Brain microvascular endothelial cell (primary cell): Measurements from ENCODE around the gene RHBDL3.

ENCODE experiments used
- DNase-seq: peaks from one replicate; pipeline ENCODE4 v3.0.0-alpha.2; 2020
- H3K27ac ChIP-seq: fragments of 250-450 bp; sonication (Bioruptor Pico); 2 replicates; pipeline ENCODE4 v1.5.1; 2020; ENCODE audit warnings: mild to moderate bottlenecking, moderate library complexity
- H3K27me3 ChIP-seq: fragments of 250-450 bp; sonication (Bioruptor Pico); replicated peaks from 2 replicates; pipeline ENCODE4 v1.5.1; 2020; ENCODE audit warnings: mild to moderate bottlenecking
- H3K36me3 ChIP-seq: fragments of 250-450 bp; sonication (Bioruptor Pico); replicated peaks from 2 replicates; pipeline ENCODE4 v1.5.1; 2020; ENCODE audit warnings: mild to moderate bottlenecking
- H3K4me3 ChIP-seq: 2 replicates; pipeline ENCODE4 v1.5.1; 2011; ENCODE audit warnings: low read depth, mild to moderate bottlenecking, control low read depth, low read length, moderate library complexity
- in situ Hi-C: cut with HindIII; loops from 2 replicates; pipeline ENCODE4 v1.10.0; 2017; ENCODE audit warnings: low sequenced_read_pairs, low pct_ligation_motif_present
- TF ChIP-seq, protein P1 (sequence below): IDR thresholded peaks from 2 replicates; pipeline ENCODE4 v1.5.1; 2011; ENCODE audit warnings: low read depth, mild to moderate bottlenecking, moderate library complexity, low read length, control low read depth, inconsistent platforms; ENCODE audit errors: missing control alignments

Gene RHBDL3

GRCh38 chr17:32341857-32342602 lies 76.4 kb downstream of the RHBDL3 start, which contains the start of gene C17orf75:
C17orf75 (minus strand) TSS chr17:32342173; CDS start chr17:32342139, 34 bp downstream.
- H3K27me3 ChIP-seq: no peaks in the 10 kb centered on the region
- peak within 1 kb of the TSS; percentile 71 for H3K4me3 ChIP-seq
- TF ChIP-seq, protein P1, sequence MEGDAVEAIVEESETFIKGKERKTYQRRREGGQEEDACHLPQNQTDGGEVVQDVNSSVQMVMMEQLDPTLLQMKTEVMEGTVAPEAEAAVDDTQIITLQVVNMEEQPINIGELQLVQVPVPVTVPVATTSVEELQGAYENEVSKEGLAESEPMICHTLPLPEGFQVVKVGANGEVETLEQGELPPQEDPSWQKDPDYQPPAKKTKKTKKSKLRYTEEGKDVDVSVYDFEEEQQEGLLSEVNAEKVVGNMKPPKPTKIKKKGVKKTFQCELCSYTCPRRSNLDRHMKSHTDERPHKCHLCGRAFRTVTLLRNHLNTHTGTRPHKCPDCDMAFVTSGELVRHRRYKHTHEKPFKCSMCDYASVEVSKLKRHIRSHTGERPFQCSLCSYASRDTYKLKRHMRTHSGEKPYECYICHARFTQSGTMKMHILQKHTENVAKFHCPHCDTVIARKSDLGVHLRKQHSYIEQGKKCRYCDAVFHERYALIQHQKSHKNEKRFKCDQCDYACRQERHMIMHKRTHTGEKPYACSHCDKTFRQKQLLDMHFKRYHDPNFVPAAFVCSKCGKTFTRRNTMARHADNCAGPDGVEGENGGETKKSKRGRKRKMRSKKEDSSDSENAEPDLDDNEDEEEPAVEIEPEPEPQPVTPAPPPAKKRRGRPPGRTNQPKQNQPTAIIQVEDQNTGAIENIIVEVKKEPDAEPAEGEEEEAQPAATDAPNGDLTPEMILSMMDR: no peak
- no peaks in the 10 kb centered on the region for H3K36me3 ChIP-seq
- DNase-seq: peak; percentile 55
- in situ Hi-C loops: no loop called here
- no peak within 1 kb of the TSS for H3K27ac ChIP-seq

GRCh38 chr17:32342603-32343325 lies 77.1 kb downstream of the RHBDL3 start:
- no peaks in the 10 kb centered on the region for H3K36me3 ChIP-seq
- no peak for DNase-seq
- H3K4me3 ChIP-seq: peak overlapping the region; percentile 71
- TF ChIP-seq, protein P1: no peak
- in situ Hi-C loops: no loop called here
- H3K27ac ChIP-seq: no peak overlapping the region
- no peaks in the 10 kb centered on the region for H3K27me3 ChIP-seq

- Histone ChIP-seq H3K36me3 (peaks cover 4% of the 10 kb centered on the region), H3K27me3 (no peaks in the 10 kb centered on the region), H3K4me3 (no peak overlapping the region), H3K27ac (no peak overlapping the region)
- in situ Hi-C loops: no loop called here
- no peak for DNase-seq
- TF ChIP-seq, protein P1: no peak
Measured at GRCh38 chr17:32345951-32346600, 80.4 kb downstream of the RHBDL3 start.

DNA sequence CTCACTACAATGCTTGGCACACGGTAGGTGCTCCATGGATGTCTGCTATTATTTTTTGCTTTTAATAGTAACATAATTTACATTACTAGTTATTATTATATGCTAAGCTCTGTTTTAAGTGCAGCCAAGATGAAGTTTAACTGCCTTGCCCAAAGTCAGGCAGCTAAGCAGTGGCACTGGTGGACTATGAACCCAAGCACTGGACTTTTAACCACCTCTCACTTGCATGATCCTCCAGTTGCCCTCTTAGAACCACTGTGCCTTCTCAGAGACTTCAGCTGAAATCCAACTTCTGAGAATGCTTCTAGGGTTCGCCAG lies 82.8 kb downstream of the RHBDL3 start:
- TF ChIP-seq, protein P1: no peak
- peaks cover 16% of the 10 kb centered on the region for H3K36me3 ChIP-seq
- H3K27ac ChIP-seq: no peak overlapping the region
- DNase-seq: no peak
- in situ Hi-C loops: no loop called here
- no peaks in the 10 kb centered on the region for H3K27me3 ChIP-seq
- no peak overlapping the region for H3K4me3 ChIP-seq

GRCh38 chr17:32349503-32349853 lies 83.8 kb downstream of the RHBDL3 start:
- TF ChIP-seq, protein P1: no peak
- Histone ChIP-seq H3K36me3 (peaks cover 23% of the 10 kb centered on the region), H3K27ac (peak overlapping the region; percentile 99), H3K27me3 (no peaks in the 10 kb centered on the region), H3K4me3 (peak overlapping the region; percentile 100)
- in situ Hi-C loops: no loop called here
- no peak for DNase-seq
